Stomach (tissue), 9 donors: ENCODE results near the gene DPP6. TPM values are rescaled to one million over a fixed set of nuclear protein-coding genes. Genes with fewer than 3 reads are reported as not detected.

Source experiments
- DNase-seq, 2 donors: peaks; one replicate each; pipeline versions ENCODE4 v3.0.0 to v3.0.0-alpha.2; 2013 to 2019
- H3K27ac ChIP-seq, 5 donors: fragments of 200-600 bp in 4 of 5; sonication (generic) in 4 of 5; one replicate each; pipeline ENCODE4 v1.5.1; 2013 to 2019; ENCODE audit warnings: mild to moderate bottlenecking in 1 of 5, moderate library complexity in 1 of 5
- H3K27me3 ChIP-seq, 3 donors: fragments of 200-600 bp; sonication (generic); one replicate each; pipeline ENCODE4 v1.5.1; 2017 to 2019; ENCODE audit warnings: mixed run types in 1 of 3
- H3K36me3 ChIP-seq, 4 donors: fragments of 200-600 bp; sonication (generic); 1 replicate in 3 of 4; 2 replicates in 1 of 4; pipeline ENCODE4 v1.5.1; 2016 to 2019
- H3K4me1 ChIP-seq, 4 donors: fragments of 200-600 bp; sonication (generic); one replicate each; pipeline ENCODE4 v1.5.1; 2016 to 2019
- H3K4me3 ChIP-seq, 4 donors: fragments of 200-600 bp; sonication (generic) in 3 of 4; one replicate each; pipeline ENCODE4 v1.5.1; 2016 to 2019; ENCODE audit warnings: mild to moderate bottlenecking in 1 of 4
- H3K9me3 ChIP-seq, 4 donors: fragments of 200-600 bp; sonication (generic); one replicate each; pipeline ENCODE4 v1.5.1; 2016 to 2019
- EP300 ChIP-seq: sonication (generic); formaldehyde crosslinking; IDR thresholded peaks from one replicate; pipeline ENCODE4 v1.6.1; 2017; ENCODE audit warnings: antibody characterized with exemption
- POLR2A ChIP-seq, 4 donors: fragments of 450-650 bp; IDR thresholded peaks; one replicate each; pipeline ENCODE4 v1.6.1; 2016; ENCODE audit warnings: antibody characterized with exemption in 4 of 4, control low read depth in 2 of 4, mild to moderate bottlenecking in 1 of 4, moderate library complexity in 1 of 4
- POLR2AphosphoS5 ChIP-seq, 3 donors: sonication (generic); formaldehyde crosslinking; IDR thresholded peaks; one replicate each; pipeline ENCODE4 v1.6.1; 2016; ENCODE audit warnings: antibody characterized with exemption in 3 of 3
- WGBS, 5 donors: extraction: QIAGEN DNeasy Blood & Tissue Kit in 3 of 5; methylation state at CpG; one replicate each; pipeline versions ENCODE4 v1.1.5 to v1.1.7; 2013 to 2018; 5-methylcytosine and 5-hydroxymethylcytosine counted together
- intact Hi-C: fragments of 100-400 bp; cut with DNase I; formaldehyde crosslinking; loops from one replicate; pipeline ENCODE4 v1.15.1; 2023; ENCODE audit warnings: low total_unique reads
- polyA plus RNA-seq, 3 donors: library from polyadenylated mRNA; stranded (reverse); fragments of 200-250 nt; gene quantifications; one replicate each; pipeline ENCODE4 v1.2.3, GENCODE V29; 2013
- total RNA-seq, 5 donors: library from RNA; depleted of rRNA; stranded (reverse); fragments of >200 nt; gene quantifications; one replicate each; pipeline versions ENCODE4 v1.1.0 to v1.2.3, GENCODE V29; 2014 to 2016
- TF ChIP-seq, protein P1 (sequence below), 7 experiments: fragments of 450-650 bp in 4 of 7; fragments of 200-600 bp in 3 of 7; sonication (generic) in 3 of 7; IDR thresholded peaks; one replicate each; pipeline ENCODE4 v1.5.1; 2016 to 2019; ENCODE audit warnings: antibody characterized with exemption in 7 of 7, control low read depth in 2 of 7, mild to moderate bottlenecking in 1 of 7
- donor health status: healthy with polysubstance abuse.
- donor health status: Bipolar disorder and iron deficiency.
- donor health status: healthy.

Gene DPP6
- total and polyA plus RNA-seq, 8 donors = 0.15 to 29.8 (median 4.9) TPM

DNA sequence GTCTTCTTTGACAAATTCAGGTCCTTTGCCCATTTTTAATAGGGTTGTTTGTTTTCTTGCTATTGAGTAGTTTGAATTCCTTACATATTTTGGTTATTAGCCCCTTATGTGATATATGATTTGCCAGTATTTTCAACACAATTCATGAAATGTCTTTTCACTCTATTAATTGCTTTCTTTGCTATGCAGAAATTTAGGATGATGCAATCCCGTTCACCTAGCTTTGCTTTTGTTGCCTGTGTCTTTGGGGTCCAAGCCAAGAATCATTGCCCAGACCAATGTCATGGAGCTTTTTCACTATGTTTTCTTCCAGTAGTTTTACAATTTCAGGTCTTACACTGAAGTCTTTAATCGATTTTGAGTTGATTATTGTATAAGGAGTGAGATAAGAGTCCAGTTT is 796.3 kb downstream of the DPP6 start:
- H3K36me3 ChIP-seq = no peaks in the 10 kb centered on the region
- no peak for DNase-seq
- peaks cover 0 to 16% (median 5%) of the 10 kb centered on the region in 4 donors for H3K9me3 ChIP-seq
- H3K27me3 ChIP-seq = no peaks in the 10 kb centered on the region
- no peak overlapping the region for H3K4me3 ChIP-seq
- no peak overlapping the region for H3K27ac ChIP-seq
- intact Hi-C loops = no loop called here
- no peak for TF ChIP-seq EP300
- TF ChIP-seq POLR2AphosphoS5 (IDR thresholded peaks at IDR 0.05) = no peak
- TF ChIP-seq, protein P1, sequence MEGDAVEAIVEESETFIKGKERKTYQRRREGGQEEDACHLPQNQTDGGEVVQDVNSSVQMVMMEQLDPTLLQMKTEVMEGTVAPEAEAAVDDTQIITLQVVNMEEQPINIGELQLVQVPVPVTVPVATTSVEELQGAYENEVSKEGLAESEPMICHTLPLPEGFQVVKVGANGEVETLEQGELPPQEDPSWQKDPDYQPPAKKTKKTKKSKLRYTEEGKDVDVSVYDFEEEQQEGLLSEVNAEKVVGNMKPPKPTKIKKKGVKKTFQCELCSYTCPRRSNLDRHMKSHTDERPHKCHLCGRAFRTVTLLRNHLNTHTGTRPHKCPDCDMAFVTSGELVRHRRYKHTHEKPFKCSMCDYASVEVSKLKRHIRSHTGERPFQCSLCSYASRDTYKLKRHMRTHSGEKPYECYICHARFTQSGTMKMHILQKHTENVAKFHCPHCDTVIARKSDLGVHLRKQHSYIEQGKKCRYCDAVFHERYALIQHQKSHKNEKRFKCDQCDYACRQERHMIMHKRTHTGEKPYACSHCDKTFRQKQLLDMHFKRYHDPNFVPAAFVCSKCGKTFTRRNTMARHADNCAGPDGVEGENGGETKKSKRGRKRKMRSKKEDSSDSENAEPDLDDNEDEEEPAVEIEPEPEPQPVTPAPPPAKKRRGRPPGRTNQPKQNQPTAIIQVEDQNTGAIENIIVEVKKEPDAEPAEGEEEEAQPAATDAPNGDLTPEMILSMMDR (IDR thresholded peaks at IDR 0.05) = no peak
- TF ChIP-seq POLR2A (IDR thresholded peaks at IDR 0.05) = no peak
- H3K4me1 ChIP-seq = no peaks in the 10 kb centered on the region
- 48 to 68% (median 54%) methylated on average over 2 of the region's 2 CpGs for WGBS, 5 donors

- intact Hi-C loops = no loop called here
- no peak for DNase-seq
- Histone ChIP-seq H3K36me3 (no peaks in the 10 kb centered on the region), H3K9me3 (peaks cover 0 to 16% (median 5%) of the 10 kb centered on the region in 4 donors), H3K4me1 (peaks cover 0 to 4% (median 2%) of the 10 kb centered on the region in 4 donors), H3K27ac (no peak overlapping the region), H3K27me3 (no peaks in the 10 kb centered on the region), H3K4me3 (no peak overlapping the region)
- WGBS, 5 donors = 64 to 94% (median 86%) methylated on average over 2 to 4 of the region's 4 CpGs
- TF ChIP-seq EP300 (no peak), POLR2AphosphoS5 (IDR thresholded peaks at IDR 0.05) (no peak), POLR2A (IDR thresholded peaks at IDR 0.05) (no peak)
- TF ChIP-seq, protein P1 (IDR thresholded peaks at IDR 0.05) = no peak
Observed at GRCh38 chr7:154852205-154852604, 800.0 kb downstream of the DPP6 start.

DNA sequence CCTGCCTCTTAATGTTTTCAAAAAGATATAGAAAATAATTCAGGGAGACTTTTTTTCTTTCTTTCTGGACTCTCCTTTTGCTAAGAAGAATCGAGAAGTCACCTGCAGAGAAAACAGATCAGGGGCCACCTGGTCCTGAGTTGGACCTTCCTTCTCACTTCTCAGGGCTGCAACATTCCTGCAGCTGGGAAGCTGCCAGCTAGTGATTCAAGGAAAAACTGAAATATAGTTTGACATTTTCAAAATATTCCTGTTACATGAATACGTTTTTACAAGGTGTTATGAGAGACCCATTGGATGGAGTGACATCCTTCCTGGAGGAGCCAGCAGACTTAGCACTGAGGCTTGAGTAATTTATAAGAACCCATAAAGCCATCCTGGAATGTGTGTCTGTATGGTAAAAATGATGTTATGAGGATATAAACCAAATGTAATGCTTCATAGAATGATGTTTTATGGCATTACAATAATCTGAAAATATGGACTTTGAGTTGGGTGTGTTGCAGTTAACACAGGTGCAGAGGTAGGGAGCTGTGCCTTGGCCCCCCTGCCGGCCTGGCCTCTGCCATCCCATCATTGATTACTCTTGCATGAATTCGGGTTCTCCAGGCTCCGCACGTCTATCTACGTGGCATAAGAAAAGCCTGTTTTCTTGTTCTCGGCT is 801.0 kb downstream of the DPP6 start:
- 82 to 92% (median 91%) methylated on average over 8 of the region's 8 CpGs for WGBS, 5 donors
- TF ChIP-seq POLR2AphosphoS5 (IDR thresholded peaks at IDR 0.05) = no peak
- TF ChIP-seq EP300 = no peak
- TF ChIP-seq, protein P1 (IDR thresholded peaks at IDR 0.05) = no peak
- TF ChIP-seq POLR2A (IDR thresholded peaks at IDR 0.05) = no peak
- DNase-seq = no peak
- Histone ChIP-seq H3K4me1 (peaks cover 0 to 8% (median 3%) of the 10 kb centered on the region in 4 donors), H3K27me3 (no peaks in the 10 kb centered on the region), H3K4me3 (no peak overlapping the region), H3K36me3 (no peaks in the 10 kb centered on the region), H3K9me3 (peaks cover 0 to 16% (median 5%) of the 10 kb centered on the region in 4 donors), H3K27ac (no peak overlapping the region)
- intact Hi-C loops = no loop called here

- intact Hi-C loops = no loop called here
- WGBS, 5 donors = 71 to 92% (median 84%) methylated on average over 4 of the region's 4 CpGs
Observed at GRCh38 chr7:154853727-154854095, 801.5 kb downstream of the DPP6 start.

More at GRCh38 chr7:154853727-154854095, 801.5 kb downstream of the DPP6 start:
- no peak overlapping the region for H3K27ac ChIP-seq
- TF ChIP-seq POLR2AphosphoS5 (IDR thresholded peaks at IDR 0.05) (no peak), POLR2A (IDR thresholded peaks at IDR 0.05) (no peak), EP300 (no peak)
- TF ChIP-seq, protein P1 (IDR thresholded peaks at IDR 0.05) = no peak
- H3K4me1 ChIP-seq = peaks cover 0 to 8% (median 3%) of the 10 kb centered on the region in 4 donors
- no peaks in the 10 kb centered on the region for H3K27me3 ChIP-seq
- H3K36me3 ChIP-seq = no peaks in the 10 kb centered on the region
- H3K4me3 ChIP-seq = no peak overlapping the region
- H3K9me3 ChIP-seq = peaks cover 0 to 16% (median 5%) of the 10 kb centered on the region in 4 donors
- no peak for DNase-seq
